WI38 (cell line): ENCODE data around the gene ITM2B.

Source experiments
- H3K4me3 ChIP-seq: 2 replicates; pipeline ENCODE4 v1.5.1; 2011; ENCODE audit warnings: low read depth, mild to moderate bottlenecking, control low read depth, low read length
- CTCF ChIP-seq: IDR thresholded peaks from 2 replicates; pipeline ENCODE4 v1.5.1; 2012; ENCODE audit warnings: low read depth, mild to moderate bottlenecking, control low read depth, low read length

ITM2B gene

GRCh38 chr13:48233046-48233888 is at the start of gene ITM2B:
Gene ITM2B, plus strand, starts transcription at chr13:48233206. Its CDS starts 155 bp downstream, at chr13:48233361.
- peak within 1 kb of the TSS; percentile 72 for H3K4me3 ChIP-seq
- TF ChIP-seq CTCF = 0 out of 2 replicates have a peak, but pooled peaks have one; percentile 20

GRCh38 chr13:48184260-48184659 is 48.7 kb upstream of the ITM2B start:
- H3K4me3 ChIP-seq = no peak overlapping the region
- no peak for TF ChIP-seq CTCF

GRCh38 chr13:48185018-48185417 is 48.0 kb upstream of the ITM2B start:
- H3K4me3 ChIP-seq = no peak overlapping the region
- TF ChIP-seq CTCF = no peak

DNA sequence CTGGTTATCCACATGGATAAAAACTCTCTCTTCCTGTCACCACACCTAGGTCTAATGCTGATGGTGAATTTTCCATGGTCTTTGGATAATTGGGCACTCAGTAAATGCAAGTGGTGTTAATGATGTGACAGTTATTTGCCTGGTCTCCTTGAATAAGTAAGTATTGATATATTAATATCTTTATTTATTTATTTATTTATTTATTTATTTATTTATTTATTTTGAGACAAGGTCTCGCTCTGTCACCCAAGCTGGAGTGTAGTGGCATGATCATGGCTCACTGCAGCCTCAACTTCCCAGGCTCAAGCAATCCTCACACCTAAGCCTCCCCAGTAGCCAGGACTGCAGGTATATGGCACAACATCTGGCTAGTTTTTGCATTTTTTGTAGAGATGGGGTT is 46.3 kb upstream of the ITM2B start:
- H3K4me3 ChIP-seq = no peak overlapping the region
- TF ChIP-seq CTCF = no peak

DNA sequence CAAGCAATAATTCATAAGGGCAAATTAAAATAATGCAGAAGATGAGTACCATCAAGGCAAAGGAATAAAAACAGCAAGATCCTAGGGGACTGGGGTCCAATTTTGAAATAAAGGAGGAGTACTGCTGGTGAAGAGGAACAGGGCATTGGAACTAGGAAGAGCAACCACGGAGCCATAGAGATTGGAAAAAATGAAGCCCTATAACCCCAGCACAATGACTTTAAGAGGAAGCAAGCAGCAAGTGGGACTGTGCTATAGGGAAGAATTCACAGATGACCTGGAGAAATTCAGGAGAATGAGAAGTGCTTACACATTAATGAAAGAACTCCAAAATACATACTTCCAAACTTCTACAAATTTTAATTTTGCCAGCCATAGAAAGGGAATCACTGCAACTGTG is 44.9 kb upstream of the ITM2B start:
- no peak for TF ChIP-seq CTCF

GRCh38 chr13:48188601-48189000 is 44.4 kb upstream of the ITM2B start:
- H3K4me3 ChIP-seq = no peak overlapping the region
- TF ChIP-seq CTCF = no peak

More for the DNA sequence above, 44.9 kb upstream of the ITM2B start:
- H3K4me3 ChIP-seq = no peak overlapping the region

- TF ChIP-seq CTCF = no peak
- H3K4me3 ChIP-seq = no peak overlapping the region
These were observed 43.8 kb upstream of the ITM2B start for GRCh38 chr13:48189171-48189570.
